Urothelium cell line (cell line): Measurements from ENCODE around the gene SLC24A1.

Experiments used
- DNase-seq: peaks from one replicate; pipeline ENCODE4 v3.0.0; 2011; ENCODE audit warnings: low spot score, mixed read lengths
- FAIRE-seq: peaks from 2 replicates; lab custom pipeline; 2011; peaks lifted over from hg19 to GRCh38; lab: Jason Lieb, UNC

Gene SLC24A1

GRCh38 chr15:65618560-65619109, 3.1 kb upstream of the SLC24A1 start:
- peak; percentile 13 for FAIRE-seq
- no peak for DNase-seq

GRCh38 chr15:65619626-65620290, 2.0 kb upstream of the SLC24A1 start:
- DNase-seq (no peak), FAIRE-seq (no peak)

GRCh38 chr15:65620833-65621232, 905 bp upstream of the SLC24A1 start:
- FAIRE-seq (no peak), DNase-seq (no peak)

GRCh38 chr15:65623103-65623502, 1.4 kb downstream of the SLC24A1 start:
- FAIRE-seq (no peak), DNase-seq (no peak)

GRCh38 chr15:65626856-65627255, 5.1 kb downstream of the SLC24A1 start:
- DNase-seq (no peak), FAIRE-seq (no peak)

- FAIRE-seq = no peak
- no peak for DNase-seq
Measured at GRCh38 chr15:65629548-65629947, 7.8 kb downstream of the SLC24A1 start.

DNA sequence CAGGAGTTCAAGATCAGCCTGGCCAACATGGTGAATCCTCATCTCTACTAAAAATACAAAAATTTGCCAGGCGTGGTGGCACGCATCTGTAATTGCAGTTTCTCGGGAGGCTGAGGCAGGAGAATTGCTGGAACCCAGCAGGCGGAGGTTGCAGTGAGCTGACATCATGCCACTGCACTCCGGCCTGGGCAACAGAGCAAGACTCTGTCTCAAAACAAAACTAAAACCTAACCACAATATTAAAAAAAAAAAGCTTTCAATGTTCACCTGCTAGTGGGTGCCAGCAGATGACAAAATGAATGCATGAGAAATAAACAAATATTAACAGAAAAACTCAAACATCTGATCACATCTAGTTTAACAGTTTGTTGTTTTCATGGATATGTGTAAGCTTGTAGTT, 9.0 kb downstream of the SLC24A1 start:
- DNase-seq (no peak), FAIRE-seq (no peak)

- DNase-seq = no peak
- FAIRE-seq = no peak
Measured at GRCh38 chr15:65631503-65631902, 9.8 kb downstream of the SLC24A1 start.

GRCh38 chr15:65632780-65633375, 11.1 kb downstream of the SLC24A1 start:
- FAIRE-seq (no peak), DNase-seq (no peak)

DNA sequence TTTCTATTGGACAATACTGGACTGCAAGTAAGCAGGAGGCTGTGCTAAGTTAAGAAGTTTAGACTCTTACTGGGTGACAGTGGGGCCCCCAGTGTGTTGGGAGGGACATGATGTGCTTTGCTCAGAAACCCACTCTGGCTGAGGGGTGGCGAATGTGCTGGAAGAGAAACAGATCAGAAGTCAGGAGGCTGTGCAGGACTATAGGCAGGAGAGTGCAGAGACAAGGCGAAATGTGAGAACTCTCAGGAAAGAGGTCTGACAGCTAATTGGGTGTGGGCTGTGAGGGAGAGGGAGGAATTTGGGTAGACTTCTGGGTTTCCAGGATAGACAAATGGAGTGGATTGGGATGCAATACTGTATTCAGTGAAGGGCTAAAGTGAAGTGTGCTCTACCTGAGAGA, 12.0 kb downstream of the SLC24A1 start:
- DNase-seq (no peak), FAIRE-seq (no peak)

DNA sequence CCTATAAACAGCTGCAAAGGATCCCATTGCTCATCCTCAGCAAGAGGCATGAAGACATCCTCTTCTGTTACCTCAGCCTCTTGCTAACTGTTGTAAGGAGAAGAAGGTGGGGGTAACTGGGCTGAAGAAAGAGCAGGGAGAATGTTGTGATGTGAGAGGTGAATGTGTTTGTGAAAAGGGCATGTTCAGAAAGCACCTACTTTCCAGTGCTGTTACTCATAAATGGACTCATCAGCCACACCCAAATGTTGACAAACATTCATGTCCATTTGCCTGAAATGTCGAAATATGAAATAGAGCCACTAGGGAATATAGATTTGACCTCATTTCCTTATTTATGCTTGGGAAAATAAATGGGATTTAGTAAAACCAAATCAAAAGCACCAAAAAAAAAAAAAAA, 12.6 kb downstream of the SLC24A1 start:
- FAIRE-seq = no peak

DNA sequence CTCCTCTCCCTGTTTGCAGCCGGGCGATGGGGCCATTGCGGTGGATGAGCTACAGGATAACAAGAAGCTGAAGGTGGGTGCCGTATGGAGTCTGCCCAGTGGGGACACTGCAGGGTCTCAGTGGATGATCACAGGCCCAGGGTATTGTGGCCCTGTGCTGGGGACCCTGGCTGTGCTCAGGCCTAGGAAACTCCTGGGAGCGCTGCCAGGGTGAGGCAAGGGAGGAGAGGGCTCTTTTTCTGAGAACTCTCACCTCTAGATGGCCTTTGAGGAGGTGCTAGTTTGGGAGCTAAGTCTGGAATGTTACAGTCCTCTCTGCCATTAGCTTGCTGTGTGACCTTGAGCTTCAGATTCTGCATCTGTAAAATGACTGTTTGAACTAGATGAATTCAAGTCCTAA, 16.4 kb downstream of the SLC24A1 start:
- FAIRE-seq (no peak), DNase-seq (no peak)

More for the DNA sequence above, 12.6 kb downstream of the SLC24A1 start:
- no peak for DNase-seq

- FAIRE-seq (no peak), DNase-seq (peak; percentile 90)
Measured at GRCh38 chr15:65638681-65639089, 16.9 kb downstream of the SLC24A1 start.

DNA sequence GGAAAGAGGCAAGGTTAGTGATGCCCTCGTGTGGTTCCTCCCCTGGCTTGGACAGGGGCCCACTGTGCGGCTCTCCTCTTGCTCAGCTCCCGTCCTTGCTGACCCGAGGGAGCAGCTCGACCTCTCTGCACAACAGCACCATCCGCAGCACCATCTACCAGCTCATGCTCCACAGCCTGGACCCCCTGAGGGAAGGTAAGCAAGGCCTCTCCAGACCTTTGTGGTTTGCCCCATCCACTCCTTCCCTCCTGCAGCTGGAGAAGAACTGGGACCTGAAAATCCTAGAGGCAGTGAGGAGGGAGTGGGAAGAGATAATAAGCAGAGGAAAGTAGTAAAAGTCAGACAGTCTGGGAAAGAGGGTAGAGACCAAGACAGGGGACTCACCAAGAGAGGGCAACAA, 17.8 kb downstream of the SLC24A1 start:
- FAIRE-seq (no peak), DNase-seq (no peak)

GRCh38 chr15:65641768-65642475, 20.2 kb downstream of the SLC24A1 start:
- DNase-seq = no peak
- FAIRE-seq = no peak

DNA sequence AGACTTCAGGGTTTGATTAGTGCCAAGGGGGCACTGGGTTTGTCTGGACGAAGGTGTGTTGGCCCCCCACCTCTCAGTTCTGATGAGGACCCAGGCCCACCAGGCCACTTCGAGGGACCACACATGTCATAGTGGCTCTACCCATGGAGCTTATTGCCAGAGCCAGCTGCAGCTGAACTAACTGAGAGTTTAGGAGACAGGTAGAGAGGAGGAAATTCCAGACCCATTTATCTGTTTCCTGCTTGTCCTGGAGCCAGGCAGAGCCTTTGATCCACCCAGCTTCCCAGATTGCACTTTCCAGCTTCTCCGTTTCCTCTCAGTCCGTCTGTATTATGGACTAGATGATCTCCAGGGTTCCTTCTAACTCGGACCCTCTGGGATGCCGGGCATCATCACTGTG, 20.9 kb downstream of the SLC24A1 start:
- no peak for FAIRE-seq

DNA sequence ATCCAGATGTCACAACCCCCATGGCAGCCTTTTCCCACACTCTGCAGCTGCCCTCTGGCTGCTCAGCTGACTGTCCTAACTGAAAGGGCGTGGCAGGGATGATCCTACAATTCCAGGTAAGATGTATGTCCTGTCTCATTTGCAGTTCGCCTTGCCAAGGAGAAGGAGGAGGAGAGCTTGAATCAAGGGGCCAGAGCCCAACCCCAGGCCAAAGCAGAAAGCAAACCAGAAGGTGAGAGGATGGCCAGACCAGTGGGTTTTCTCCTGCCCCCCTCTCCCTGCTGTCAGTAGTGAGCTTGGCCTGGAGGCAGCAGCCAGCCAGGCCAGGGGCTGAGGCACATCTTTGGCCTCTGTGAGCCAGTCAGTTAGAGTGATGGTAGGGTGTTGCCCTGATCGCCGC, 22.5 kb downstream of the SLC24A1 start:
- FAIRE-seq (no peak), DNase-seq (no peak)

More for the DNA sequence above, 20.9 kb downstream of the SLC24A1 start:
- no peak for DNase-seq

- FAIRE-seq (no peak), DNase-seq (no peak)
Measured at GRCh38 chr15:65645392-65645791, 23.7 kb downstream of the SLC24A1 start.

GRCh38 chr15:65646486-65646885, 24.7 kb downstream of the SLC24A1 start:
- DNase-seq (no peak), FAIRE-seq (no peak)

- FAIRE-seq = no peak
Measured at GRCh38 chr15:65650312-65651041, 28.7 kb downstream of the SLC24A1 start.

GRCh38 chr15:65651042-65651322, 29.2 kb downstream of the SLC24A1 start:
- no peak for DNase-seq
- no peak for FAIRE-seq

More at GRCh38 chr15:65650312-65651041, 28.7 kb downstream of the SLC24A1 start:
- no peak for DNase-seq
